ENCODE data around the gene DOCK2. TPM values are rescaled to one million over a fixed set of nuclear protein-coding genes. Genes with fewer than 3 reads are reported as not detected.

The DOCK2 gene
- total RNA-seq, 1 experiment from 2014 or later, result 0.26 TPM

GRCh38 chr5:169906745-169907649 is 269.9 kb downstream of the DOCK2 start:
- no peaks in the 10 kb centered on the region for H3K36me3 ChIP-seq (ENCODE audit: low read depth, low read length)
- ChIA-PET POLR2A (ENCODE audit: unreplicated experiment) (interaction anchor here (0.5 kb wide), 1 partner anchor 226 kb away, joined by 4 read pairs; no protein-coding TSS in a partner anchor), CTCF (interaction anchor here (0.6 kb wide), 1 partner anchor 73 kb away, joined by 4 read pairs; the partner anchor contains the start of gene INSYN2B)
- H4K20me1 ChIP-seq (ENCODE audit: low read length), result no peaks in the 10 kb centered on the region
- H3K79me2 ChIP-seq (ENCODE audit: low read length), result no peaks in the 10 kb centered on the region
- no peak overlapping the region for H3K4me2 ChIP-seq (ENCODE audit: low read length)
- no peaks in the 10 kb centered on the region for H3K4me1 ChIP-seq (ENCODE audit: insufficient read depth, low read length)
- TF ChIP-seq EZH2phosphoT487 (IDR thresholded peaks at IDR 0.05; ENCODE audit: borderline replicate concordance, low read length), result no peak
- TF ChIP-seq CTCF (conservative IDR thresholded peaks at IDR 0.05; ENCODE audit: low read depth, low read length), result no peak
- no peak for TF ChIP-seq EZH2 (IDR thresholded peaks at IDR 0.05; ENCODE audit: low read length, unreplicated experiment)
- no peaks in the 10 kb centered on the region for H3K27me3 ChIP-seq (ENCODE audit: low read length)
- H2AFZ ChIP-seq (ENCODE audit: low read length), result no peak overlapping the region
- no peak overlapping the region for H3K4me3 ChIP-seq (ENCODE audit: low read length)
- no peaks in the 10 kb centered on the region for H3F3A ChIP-seq (ENCODE audit: low read length, unreplicated experiment)
- H3K27ac ChIP-seq (ENCODE audit: low read length), result no peak overlapping the region
- intact Hi-C loops (cut with micrococcal nuclease), result no loop called here
- H3K9me3 ChIP-seq (ENCODE audit: low read length), result no peaks in the 10 kb centered on the region
- H3K9ac ChIP-seq (ENCODE audit: low read length), result no peak overlapping the region
- ATAC-seq (peak; percentile 31; the same call in 1 of the 2 replicates), DNase-seq (no peak)
- H3K9me2 ChIP-seq (replicated peaks; ENCODE audit: low read length), result no peaks in the 10 kb centered on the region
- BruUV-seq (replicated peaks), result no TSS peak

GRCh38 chr5:169908864-169909263 is 271.8 kb downstream of the DOCK2 start:
- Histone ChIP-seq H3K36me3 (ENCODE audit: low read depth, low read length) (no peaks in the 10 kb centered on the region), H3K9me3 (ENCODE audit: low read length) (no peaks in the 10 kb centered on the region), H3K4me1 (ENCODE audit: insufficient read depth, low read length) (no peaks in the 10 kb centered on the region), H3F3A (ENCODE audit: low read length, unreplicated experiment) (no peaks in the 10 kb centered on the region), H2AFZ (ENCODE audit: low read length) (no peak overlapping the region), H3K9me2 (replicated peaks; ENCODE audit: low read length) (no peaks in the 10 kb centered on the region), H3K4me3 (ENCODE audit: low read length) (no peak overlapping the region), H3K9ac (ENCODE audit: low read length) (no peak overlapping the region), H3K27me3 (ENCODE audit: low read length) (no peaks in the 10 kb centered on the region), H3K79me2 (ENCODE audit: low read length) (no peaks in the 10 kb centered on the region), H3K27ac (ENCODE audit: low read length) (no peak overlapping the region), H3K4me2 (ENCODE audit: low read length) (no peak overlapping the region), H4K20me1 (ENCODE audit: low read length) (no peaks in the 10 kb centered on the region)
- no peak for DNase-seq
- intact Hi-C loops (cut with micrococcal nuclease), result no loop called here
- no peak for TF ChIP-seq EZH2 (IDR thresholded peaks at IDR 0.05; ENCODE audit: low read length, unreplicated experiment)
- no peak for TF ChIP-seq CTCF (conservative IDR thresholded peaks at IDR 0.05; ENCODE audit: low read depth, low read length)
- TF ChIP-seq EZH2phosphoT487 (IDR thresholded peaks at IDR 0.05; ENCODE audit: borderline replicate concordance, low read length), result no peak
- no peak for ATAC-seq
- ChIA-PET POLR2A (ENCODE audit: unreplicated experiment) (no interaction called here), CTCF (no interaction called here)
- no TSS peak for BruUV-seq (replicated peaks)

- no peaks in the 10 kb centered on the region for H3K27me3 ChIP-seq (ENCODE audit: low read length)
- H4K20me1 ChIP-seq (ENCODE audit: low read length), result no peaks in the 10 kb centered on the region
- no peaks in the 10 kb centered on the region for H3K9me3 ChIP-seq (ENCODE audit: low read length)
- no TSS peak for BruUV-seq (replicated peaks)
- intact Hi-C loops (cut with micrococcal nuclease), result loop anchor here (5.0 to 10.0 kb wide), 2 partner anchors 165 to 208 kb away; no protein-coding TSS in a partner anchor
- ChIA-PET CTCF (no interaction called here), POLR2A (ENCODE audit: unreplicated experiment) (no interaction called here)
- no peaks in the 10 kb centered on the region for H3K79me2 ChIP-seq (ENCODE audit: low read length)
- H2AFZ ChIP-seq (ENCODE audit: low read length), result no peak overlapping the region
- H3K36me3 ChIP-seq (ENCODE audit: low read depth, low read length), result no peaks in the 10 kb centered on the region
- no peak for ATAC-seq
- no peaks in the 10 kb centered on the region for H3F3A ChIP-seq (ENCODE audit: low read length, unreplicated experiment)
- no peak overlapping the region for H3K4me2 ChIP-seq (ENCODE audit: low read length)
- H3K9ac ChIP-seq (ENCODE audit: low read length), result no peak overlapping the region
- H3K9me2 ChIP-seq (replicated peaks; ENCODE audit: low read length), result no peaks in the 10 kb centered on the region
- no peak for DNase-seq
- H3K27ac ChIP-seq (ENCODE audit: low read length), result no peak overlapping the region
- H3K4me1 ChIP-seq (ENCODE audit: insufficient read depth, low read length), result no peaks in the 10 kb centered on the region
- no peak for TF ChIP-seq EZH2 (IDR thresholded peaks at IDR 0.05; ENCODE audit: low read length, unreplicated experiment)
- no peak for TF ChIP-seq EZH2phosphoT487 (IDR thresholded peaks at IDR 0.05; ENCODE audit: borderline replicate concordance, low read length)
- no peak for TF ChIP-seq CTCF (conservative IDR thresholded peaks at IDR 0.05; ENCODE audit: low read depth, low read length)
- H3K4me3 ChIP-seq (ENCODE audit: low read length), result no peak overlapping the region
Observed at GRCh38 chr5:169909945-169910344, 272.9 kb downstream of the DOCK2 start.

Measured in PC-3 (cell line).